Measurements from ENCODE around the gene PPCS. TPM values are rescaled to one million over a fixed set of nuclear protein-coding genes. Genes with fewer than 3 reads are reported as not detected.

The PPCS gene
- total RNA-seq, 1 donor = 44.2 TPM

DNA sequence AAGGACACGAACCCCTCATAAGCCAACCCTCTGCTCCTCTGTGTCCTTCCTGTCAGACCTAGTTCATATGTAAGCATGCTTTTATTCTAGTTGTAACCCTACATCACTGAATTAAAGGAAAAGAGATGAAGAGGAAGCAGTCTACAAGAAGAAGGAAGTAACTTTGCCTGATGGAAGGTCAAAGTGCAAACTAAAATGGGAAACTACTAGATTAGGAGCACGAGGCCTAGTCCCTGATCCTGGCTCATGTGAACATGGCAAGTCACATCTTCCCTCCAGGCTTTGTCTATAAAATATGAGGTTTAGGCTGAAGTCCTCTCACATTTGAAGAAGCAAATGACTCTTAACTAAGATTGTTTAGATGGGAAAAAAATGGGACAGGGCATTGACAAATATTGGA, 13.7 kb upstream of the PPCS start:
- TF ChIP-seq, protein P1, sequence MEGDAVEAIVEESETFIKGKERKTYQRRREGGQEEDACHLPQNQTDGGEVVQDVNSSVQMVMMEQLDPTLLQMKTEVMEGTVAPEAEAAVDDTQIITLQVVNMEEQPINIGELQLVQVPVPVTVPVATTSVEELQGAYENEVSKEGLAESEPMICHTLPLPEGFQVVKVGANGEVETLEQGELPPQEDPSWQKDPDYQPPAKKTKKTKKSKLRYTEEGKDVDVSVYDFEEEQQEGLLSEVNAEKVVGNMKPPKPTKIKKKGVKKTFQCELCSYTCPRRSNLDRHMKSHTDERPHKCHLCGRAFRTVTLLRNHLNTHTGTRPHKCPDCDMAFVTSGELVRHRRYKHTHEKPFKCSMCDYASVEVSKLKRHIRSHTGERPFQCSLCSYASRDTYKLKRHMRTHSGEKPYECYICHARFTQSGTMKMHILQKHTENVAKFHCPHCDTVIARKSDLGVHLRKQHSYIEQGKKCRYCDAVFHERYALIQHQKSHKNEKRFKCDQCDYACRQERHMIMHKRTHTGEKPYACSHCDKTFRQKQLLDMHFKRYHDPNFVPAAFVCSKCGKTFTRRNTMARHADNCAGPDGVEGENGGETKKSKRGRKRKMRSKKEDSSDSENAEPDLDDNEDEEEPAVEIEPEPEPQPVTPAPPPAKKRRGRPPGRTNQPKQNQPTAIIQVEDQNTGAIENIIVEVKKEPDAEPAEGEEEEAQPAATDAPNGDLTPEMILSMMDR (IDR thresholded peaks at IDR 0.05; ENCODE audit: insufficient read depth, low read length) = no peak
- DNase-seq (ENCODE audit: low read depth) = no peak
- H3K4me3 ChIP-seq (ENCODE audit: low read depth, low read length) = no peak overlapping the region

DNA sequence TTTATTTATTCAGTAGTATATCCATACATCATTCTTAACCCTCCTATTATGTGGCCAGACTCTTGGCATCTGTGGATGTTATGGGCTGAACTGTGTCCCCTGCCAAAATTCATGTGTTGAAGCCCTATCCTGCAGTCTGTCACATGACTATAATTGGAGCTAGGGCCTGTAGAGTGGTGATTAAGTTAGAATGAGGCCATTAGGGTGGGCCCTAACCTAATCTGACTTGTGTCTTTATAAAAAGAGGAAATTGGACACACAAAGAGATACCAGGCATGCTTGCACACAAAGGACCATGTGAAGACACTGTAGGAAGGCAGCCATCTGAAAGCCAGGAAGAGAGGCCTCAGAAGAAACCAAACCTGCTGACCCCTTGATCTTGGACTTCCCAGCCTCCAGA, 7.1 kb upstream of the PPCS start:
- TF ChIP-seq, protein P1 (IDR thresholded peaks at IDR 0.05; ENCODE audit: insufficient read depth, low read length) = no peak
- H3K4me3 ChIP-seq (ENCODE audit: low read depth, low read length) = no peak overlapping the region
- DNase-seq (ENCODE audit: low read depth) = no peak

DNA sequence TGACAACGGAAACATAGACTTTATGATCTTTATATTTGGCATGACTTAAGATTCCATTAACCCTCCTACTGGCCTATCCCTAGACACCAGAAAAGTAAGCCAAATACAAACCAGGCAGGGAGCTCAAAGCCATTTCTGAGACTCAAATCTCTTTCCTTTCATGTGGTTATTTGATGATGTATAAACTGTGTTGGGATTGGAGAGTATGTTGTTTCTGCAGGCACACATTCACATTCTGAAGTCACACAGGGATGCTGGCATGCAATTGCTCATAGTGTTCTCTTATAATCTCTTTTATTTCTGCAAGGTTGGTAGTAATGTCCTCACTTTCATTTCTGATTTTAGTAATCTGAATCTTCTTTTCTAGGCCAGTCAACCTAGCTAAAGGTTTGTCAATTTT, 6.3 kb upstream of the PPCS start:
- TF ChIP-seq, protein P1 (IDR thresholded peaks at IDR 0.05; ENCODE audit: insufficient read depth, low read length) = no peak
- no peak for DNase-seq (ENCODE audit: low read depth)
- no peak overlapping the region for H3K4me3 ChIP-seq (ENCODE audit: low read depth, low read length)

DNA sequence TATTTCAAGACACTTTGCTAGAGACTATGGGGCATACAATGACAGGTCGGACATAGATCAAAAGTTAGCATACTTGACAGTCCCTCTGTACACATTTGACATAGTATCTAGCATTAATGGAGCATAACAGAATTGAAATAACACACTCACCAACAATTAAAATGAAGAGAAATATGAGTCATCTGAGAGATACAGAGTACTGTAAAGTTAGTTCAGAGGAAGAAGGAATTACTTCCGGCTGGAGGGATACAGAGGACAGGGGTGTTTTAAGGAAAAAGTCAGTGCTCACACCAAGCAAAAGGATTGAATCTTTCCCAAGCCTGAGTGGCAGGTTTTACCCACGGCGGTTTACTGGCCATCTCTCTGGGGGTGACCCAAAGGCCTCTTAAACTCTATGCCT, 3.0 kb upstream of the PPCS start:
- TF ChIP-seq, protein P1 (IDR thresholded peaks at IDR 0.05; ENCODE audit: insufficient read depth, low read length) = no peak
- no peak for DNase-seq (ENCODE audit: low read depth)
- H3K4me3 ChIP-seq (ENCODE audit: low read depth, low read length) = no peak overlapping the region

DNA sequence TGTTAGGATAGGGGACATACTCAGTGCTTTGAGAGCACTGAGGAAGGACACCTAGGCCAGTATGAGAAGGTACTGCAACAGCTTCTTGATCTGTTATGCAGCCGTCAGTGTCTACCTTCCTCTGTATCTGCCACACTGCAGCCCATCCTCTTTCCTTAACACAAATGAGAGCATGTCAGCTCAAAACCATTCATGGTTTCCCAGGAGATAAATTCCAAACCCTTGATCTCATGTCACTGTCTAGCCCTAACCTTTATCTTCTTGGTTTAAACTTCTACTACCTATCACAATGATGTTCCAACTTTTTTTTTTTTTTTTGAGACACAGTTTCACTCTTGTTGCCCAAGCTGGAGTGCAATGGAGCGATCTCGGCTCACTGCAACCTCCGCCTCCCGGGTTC, 1.9 kb upstream of the PPCS start:
- DNase-seq (ENCODE audit: low read depth) = no peak
- TF ChIP-seq, protein P1 (IDR thresholded peaks at IDR 0.05; ENCODE audit: insufficient read depth, low read length) = no peak
- no peak overlapping the region for H3K4me3 ChIP-seq (ENCODE audit: low read depth, low read length)

DNA sequence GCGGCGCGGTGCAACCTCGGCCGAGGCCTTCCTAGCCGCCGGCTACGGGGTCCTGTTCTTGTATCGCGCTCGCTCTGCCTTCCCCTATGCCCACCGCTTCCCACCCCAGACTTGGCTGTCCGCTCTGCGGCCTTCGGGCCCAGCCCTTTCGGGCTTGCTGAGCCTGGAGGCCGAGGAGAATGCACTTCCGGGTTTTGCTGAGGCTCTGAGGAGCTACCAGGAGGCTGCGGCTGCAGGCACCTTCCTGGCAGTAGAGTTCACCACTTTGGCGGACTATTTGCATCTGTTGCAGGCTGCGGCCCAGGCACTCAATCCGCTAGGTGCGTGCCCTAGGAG, 379 bp downstream of the PPCS start:
- peak overlapping the region; percentile 78 for H3K4me3 ChIP-seq (ENCODE audit: low read depth, low read length)
- TF ChIP-seq, protein P1 (IDR thresholded peaks at IDR 0.05; ENCODE audit: insufficient read depth, low read length) = no peak
- peak; percentile 61 for DNase-seq (ENCODE audit: low read depth)

DNA sequence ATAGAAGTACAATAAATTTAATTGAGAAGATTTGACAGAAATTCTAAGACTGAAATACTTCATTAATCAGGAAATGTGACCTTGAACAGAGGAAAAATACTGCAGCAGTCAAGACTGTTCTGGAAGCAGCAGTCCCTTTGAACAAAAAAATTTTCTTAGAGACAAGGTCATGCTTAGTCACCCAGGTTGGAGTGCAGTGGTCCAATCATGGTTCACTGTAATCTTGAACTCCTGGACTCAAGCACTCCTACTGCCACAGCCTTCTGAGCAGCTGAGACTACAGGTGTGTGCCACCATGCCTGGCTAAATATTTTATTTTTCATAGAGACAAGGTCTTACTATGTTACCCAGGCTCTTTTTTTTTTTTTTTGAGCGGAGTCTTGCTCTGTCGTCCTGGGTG, 4.9 kb downstream of the PPCS start:
- DNase-seq (ENCODE audit: low read depth) = no peak
- H3K4me3 ChIP-seq (ENCODE audit: low read depth, low read length) = no peak overlapping the region
- TF ChIP-seq, protein P1 (IDR thresholded peaks at IDR 0.05; ENCODE audit: insufficient read depth, low read length) = no peak

Data from fibroblast of the aortic adventitia (primary cell).